ENCODE results near the gene ALDH1A3.

GRCh38 chr15:100913961-100914360, 34.3 kb downstream of the ALDH1A3 start:
- TF ChIP-seq RFX5 (IDR thresholded peaks at IDR 0.05; ENCODE audit: low read depth, low read length) (no peak), BHLHE40 (IDR thresholded peaks at IDR 0.05; ENCODE audit: low read depth, low read length) (no peak), MXI1 (IDR thresholded peaks at IDR 0.05; ENCODE audit: borderline replicate concordance, low read depth, low read length) (no peak)
- TF ChIP-seq, protein P1, sequence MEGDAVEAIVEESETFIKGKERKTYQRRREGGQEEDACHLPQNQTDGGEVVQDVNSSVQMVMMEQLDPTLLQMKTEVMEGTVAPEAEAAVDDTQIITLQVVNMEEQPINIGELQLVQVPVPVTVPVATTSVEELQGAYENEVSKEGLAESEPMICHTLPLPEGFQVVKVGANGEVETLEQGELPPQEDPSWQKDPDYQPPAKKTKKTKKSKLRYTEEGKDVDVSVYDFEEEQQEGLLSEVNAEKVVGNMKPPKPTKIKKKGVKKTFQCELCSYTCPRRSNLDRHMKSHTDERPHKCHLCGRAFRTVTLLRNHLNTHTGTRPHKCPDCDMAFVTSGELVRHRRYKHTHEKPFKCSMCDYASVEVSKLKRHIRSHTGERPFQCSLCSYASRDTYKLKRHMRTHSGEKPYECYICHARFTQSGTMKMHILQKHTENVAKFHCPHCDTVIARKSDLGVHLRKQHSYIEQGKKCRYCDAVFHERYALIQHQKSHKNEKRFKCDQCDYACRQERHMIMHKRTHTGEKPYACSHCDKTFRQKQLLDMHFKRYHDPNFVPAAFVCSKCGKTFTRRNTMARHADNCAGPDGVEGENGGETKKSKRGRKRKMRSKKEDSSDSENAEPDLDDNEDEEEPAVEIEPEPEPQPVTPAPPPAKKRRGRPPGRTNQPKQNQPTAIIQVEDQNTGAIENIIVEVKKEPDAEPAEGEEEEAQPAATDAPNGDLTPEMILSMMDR (conservative IDR thresholded peaks at IDR 0.05; ENCODE audit: low read depth, low read length): no peak
- TF ChIP-seq, protein P2, sequence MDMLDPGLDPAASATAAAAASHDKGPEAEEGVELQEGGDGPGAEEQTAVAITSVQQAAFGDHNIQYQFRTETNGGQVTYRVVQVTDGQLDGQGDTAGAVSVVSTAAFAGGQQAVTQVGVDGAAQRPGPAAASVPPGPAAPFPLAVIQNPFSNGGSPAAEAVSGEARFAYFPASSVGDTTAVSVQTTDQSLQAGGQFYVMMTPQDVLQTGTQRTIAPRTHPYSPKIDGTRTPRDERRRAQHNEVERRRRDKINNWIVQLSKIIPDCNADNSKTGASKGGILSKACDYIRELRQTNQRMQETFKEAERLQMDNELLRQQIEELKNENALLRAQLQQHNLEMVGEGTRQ (IDR thresholded peaks at IDR 0.05; ENCODE audit: low read depth, low read length): no peak

All from IMR-90 (cell line).